Measurements from ENCODE around the gene AP4B1.
A peak's percentile ranks its signal among the peaks of the same experiment; 100 is the strongest.

AP4B1 gene

DNA sequence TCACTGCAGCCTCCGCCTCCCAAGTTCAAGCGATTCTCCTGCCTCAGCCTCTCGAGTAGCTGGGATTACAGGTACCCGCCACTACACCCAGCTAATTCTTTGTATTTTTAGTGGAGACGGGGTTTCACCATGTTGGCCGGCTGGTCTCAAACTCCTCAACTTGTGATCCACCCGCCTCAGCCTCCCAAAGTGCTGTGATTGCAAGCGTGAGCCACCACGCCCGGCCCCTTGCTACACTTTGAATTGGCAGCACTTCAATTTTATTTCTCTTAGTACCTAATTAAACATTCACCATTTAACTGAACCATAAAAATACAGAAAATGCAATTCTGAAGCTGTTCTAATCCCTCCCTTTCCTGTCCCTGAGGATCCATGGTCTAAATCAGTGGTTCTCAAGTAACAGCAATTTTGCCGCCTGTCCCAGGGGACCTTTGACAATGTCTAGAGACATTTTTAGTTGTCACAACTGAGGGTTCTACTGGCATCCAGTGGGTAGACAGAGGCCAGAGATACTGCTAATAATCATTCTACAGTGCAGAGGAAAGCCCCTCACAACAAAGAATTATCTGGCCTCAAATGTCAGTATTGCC lies 12.9 kb downstream of the AP4B1 start:
- DNase-seq: no peak

GRCh38 chr1:113890816-113891215 lies 13.8 kb downstream of the AP4B1 start:
- no peak for DNase-seq

GRCh38 chr1:113887402-113888175 lies 17.0 kb downstream of the AP4B1 start, which contains the start of gene BCL2L15:
BCL2L15 (minus strand) TSS chr1:113887581; CDS start chr1:113887375, 206 bp downstream.
- DNase-seq: no peak

DNA sequence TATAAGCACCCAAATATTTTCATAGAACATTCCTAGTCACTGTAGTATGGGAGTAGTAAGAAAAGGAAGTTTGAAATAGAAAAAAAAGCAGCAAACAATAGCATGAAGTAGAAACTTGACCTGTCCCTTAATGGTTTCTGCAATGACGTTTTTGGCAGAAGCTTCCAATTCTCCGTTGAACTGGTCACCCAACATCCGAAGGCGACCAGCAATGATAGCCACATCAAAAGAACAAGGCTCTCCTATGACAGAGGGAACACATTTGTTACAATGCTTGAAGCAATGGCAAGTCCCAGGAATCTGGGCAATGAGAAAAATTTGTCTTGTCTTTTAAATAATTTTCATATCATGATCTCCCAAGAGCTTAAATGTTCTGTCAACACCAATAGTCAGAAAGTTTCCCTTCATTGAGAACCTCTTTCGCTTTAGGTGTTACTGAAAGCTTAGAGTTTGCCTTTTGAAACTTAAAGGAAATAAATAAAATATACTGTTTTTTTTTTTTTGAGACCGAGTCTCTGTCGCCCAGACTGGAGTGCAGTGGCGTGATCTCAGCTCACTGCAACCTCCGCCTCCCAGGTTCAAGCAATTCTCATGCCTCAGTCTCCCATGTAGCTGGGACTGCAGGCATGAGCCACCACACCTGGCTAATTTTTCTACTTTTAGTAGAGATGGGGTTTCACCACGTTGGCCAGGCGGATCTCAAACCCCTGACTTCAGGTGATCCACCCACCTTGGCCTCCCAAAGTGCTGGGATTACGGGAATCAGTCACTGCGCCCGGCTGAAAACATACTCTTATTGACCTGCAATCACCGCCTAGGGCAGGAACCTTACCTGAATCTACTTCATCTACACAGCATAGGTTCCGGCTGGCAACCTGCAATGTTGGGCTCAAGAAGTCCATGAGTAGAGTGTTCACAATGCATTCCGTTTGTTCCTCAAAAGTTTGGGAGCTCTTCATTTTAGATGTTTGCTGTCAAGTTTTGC lies 17.9 kb downstream of the AP4B1 start:
- DNase-seq: no peak

- no peak for DNase-seq
Observed at GRCh38 chr1:113881661-113882060, 22.9 kb downstream of the AP4B1 start.

DNA sequence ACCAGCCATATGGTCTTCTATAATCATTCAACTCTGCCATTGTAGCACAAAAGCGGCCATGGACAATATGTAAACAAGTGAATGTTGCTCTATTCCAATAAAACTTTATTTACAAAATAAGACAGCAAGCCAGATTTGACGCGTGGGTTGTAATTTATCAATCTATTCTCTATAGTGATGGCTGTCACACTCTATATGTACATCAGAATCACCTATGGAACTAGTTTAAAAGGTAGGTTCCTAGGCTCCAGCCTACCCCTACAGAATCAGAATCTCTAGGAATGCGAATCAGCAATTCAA lies 24.9 kb downstream of the AP4B1 start:
- no peak for DNase-seq

DNA sequence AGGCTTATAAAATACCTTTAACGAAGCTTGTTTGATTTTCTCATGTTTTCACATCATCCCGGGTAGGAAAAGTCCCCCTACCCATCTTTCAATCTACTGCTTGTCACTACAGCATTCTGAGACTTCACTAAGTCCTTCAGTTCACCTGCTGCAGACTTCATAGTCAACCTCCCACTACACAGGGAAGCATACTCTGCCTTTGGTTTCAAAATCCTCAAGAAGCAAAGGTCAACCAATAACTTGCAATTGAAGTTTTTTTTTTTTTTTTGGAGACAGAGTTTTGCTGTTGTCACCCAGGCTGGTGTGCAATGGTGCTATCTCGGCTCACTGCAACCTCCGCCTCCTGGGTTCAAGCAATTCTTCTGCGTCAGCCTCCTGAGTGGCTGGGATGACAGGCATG lies 28.4 kb downstream of the AP4B1 start:
- DNase-seq: no peak

DNA sequence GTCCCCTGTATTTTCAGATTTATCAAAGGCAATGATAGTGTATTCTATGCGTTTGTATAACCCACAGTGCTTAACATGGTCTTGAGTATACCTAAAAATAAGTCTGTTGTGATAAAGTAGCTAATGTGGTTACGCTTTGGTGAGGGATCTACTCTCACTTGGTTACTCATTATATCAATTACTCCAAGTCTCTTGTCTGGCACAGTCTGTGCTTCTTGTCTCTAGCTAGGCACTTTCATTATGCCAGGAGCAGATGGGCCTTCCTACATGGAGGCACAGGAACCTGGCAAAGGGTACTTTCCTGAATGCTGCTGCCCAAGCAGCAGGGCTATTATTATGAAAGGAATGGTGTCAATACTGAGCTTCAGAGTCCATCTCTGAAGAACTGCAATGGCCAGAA lies 28.9 kb downstream of the AP4B1 start:
- peak; percentile 48 for DNase-seq

GRCh38 chr1:113874012-113874879 lies 30.4 kb downstream of the AP4B1 start:
- DNase-seq: peak; percentile 23

- DNase-seq: no peak
Observed at GRCh38 chr1:113872219-113872935, 32.2 kb downstream of the AP4B1 start.

- DNase-seq: no peak
Observed at GRCh38 chr1:113871597-113872113, 32.9 kb downstream of the AP4B1 start, which contains the start of gene PTPN22. PTPN22 (minus strand) TSS chr1:113871712.

- no peak for DNase-seq
Observed at GRCh38 chr1:113870778-113871177, 33.8 kb downstream of the AP4B1 start.

- no peak for DNase-seq
Observed at GRCh38 chr1:113868387-113869083, 36.1 kb downstream of the AP4B1 start.

DNA sequence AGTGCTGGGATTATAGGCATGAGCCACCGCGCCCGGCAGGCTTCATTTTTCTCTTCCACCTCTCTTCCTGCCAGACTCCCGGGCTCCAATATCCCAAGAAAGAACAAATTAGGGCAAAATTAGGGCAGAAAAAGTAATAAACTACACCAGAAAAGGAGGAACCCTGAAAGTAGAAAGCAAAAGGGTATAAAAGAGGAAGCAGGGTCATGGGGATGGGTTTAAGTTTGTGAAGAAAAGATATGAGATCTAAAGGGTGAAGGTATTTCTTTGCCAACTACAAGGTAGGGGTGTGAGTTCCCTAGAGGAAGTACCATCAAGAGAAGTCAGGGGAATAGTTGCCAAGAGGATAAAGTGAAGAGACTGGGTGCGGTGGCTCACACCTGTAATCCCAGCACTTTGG lies 43.0 kb downstream of the AP4B1 start:
- DNase-seq: no peak

- DNase-seq: no peak
Observed at GRCh38 chr1:113860891-113861290, 43.7 kb downstream of the AP4B1 start.

DNA sequence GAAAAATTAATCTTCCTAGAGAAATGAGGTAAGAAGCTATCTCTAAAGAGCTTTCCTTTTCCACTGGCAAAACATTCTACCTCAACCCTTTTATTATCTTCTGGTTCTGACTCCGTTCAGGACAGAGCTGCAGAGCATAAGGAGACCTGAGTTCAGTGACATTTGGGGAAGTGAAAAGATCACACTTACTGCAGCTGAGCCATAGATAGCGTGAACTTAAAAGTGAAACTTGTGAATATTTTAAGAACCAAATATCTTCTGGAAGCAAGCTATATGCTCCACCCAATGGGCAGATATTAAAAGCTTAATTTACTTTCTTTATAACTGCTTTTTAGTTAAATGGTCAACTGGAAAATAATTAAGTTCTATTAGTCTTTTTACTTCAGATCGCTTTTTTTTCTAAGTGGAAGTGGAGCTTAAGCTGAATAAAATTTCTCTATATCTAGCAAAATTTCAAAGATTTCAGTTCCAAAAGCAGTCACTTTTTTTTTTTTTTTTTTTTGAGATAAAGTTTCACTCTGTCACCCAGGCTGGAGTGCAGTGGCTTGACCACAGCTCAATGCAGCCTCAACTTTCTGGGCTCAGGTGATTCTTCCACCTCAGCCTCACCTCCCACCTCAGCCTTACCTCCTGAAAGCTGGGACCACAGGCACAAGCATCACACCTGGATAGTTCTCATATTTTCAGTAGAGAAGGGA lies 45.0 kb downstream of the AP4B1 start:
- DNase-seq: no peak

DNA sequence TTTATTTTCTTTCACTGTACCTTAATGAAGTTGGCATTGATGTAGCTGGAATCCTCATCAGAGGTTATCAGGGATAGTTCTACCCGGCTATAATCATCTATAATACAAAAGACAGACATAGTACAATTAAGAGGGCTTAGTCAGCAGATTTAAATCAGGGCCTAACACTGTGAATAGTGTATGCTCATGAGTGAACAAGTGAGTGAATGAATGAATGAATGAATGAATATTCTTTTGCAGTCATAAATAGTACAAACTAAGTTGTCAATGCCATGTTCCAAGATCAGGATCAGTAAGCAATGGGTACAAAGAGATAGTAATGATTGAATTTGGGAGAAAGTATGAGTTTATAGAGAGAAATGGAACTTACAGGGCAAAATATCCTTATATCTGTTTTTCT lies 45.6 kb downstream of the AP4B1 start:
- no peak for DNase-seq

- DNase-seq: no peak
Observed at GRCh38 chr1:113858418-113858817, 46.2 kb downstream of the AP4B1 start.

DNA sequence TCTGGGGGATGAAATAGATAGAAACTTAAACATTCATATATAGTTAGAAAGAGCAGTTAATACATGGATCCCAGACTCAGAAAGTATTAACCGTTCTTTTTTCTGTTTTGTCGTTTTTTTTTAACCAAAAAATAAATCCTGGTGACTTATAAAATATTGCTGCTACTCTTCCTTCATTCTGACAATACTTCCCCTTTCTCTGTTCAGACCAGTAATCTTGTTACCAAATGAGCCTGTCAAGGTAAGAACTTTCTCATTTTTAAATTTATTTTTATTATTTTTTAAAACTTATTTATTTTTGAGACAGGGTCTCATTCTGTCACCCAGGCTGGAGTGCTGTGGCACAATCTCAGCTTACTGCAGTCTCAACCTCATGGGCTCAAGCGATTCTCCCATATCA lies 46.8 kb downstream of the AP4B1 start:
- no peak for DNase-seq

DNA sequence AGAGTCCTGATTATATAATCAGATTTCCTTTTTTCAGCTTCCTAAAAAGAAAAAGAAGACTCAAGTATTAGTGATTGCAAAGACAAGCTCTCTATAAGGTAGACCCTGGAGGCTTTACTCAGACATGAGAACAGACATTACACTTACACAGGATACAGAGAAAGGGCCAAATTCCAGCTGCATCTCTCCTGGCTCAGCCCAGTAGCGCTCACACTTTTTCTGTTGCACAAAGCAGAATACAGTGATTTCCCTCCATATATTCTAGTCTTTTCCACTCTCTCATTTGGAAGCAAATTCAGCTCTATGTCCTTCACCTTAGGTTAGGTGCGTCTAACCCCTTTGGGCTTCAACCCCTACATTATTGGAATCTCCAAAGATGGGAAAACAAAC lies 48.2 kb downstream of the AP4B1 start:
- DNase-seq: no peak
